ENCODE measurements around the gene SORCS3.

DNA sequence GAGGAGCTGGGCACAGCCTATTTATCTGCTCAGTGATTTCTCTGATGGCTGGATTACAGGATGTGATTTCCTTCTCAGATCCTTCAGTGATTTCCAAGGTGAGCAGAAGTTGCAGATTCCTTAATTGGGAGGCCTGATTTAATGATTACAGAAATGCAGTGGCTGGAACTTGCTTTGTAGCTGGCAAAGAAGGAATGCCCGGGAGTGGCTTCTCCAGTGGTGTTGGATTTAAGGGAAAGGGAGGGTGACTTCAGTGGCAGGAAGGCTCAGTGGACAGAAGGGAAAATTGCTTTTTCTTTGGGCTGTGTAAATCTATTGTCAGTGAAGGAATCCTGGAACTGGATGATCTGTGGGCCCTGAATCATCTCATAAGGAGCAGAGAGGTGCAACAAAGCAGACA, 5.1 kb downstream of the SORCS3 start:
- TF ChIP-seq EZH2 (IDR thresholded peaks at IDR 0.05) (no peak), POLR2AphosphoS5 (IDR thresholded peaks at IDR 0.05; ENCODE audit: borderline replicate concordance, low read depth, low read length) (no peak)
